SKM-1 treated with dmso at 0.1 percent for 144 hours (cell line): ENCODE results near the gene CLDN9.

ENCODE experiments used
- DNase-seq: peaks from one replicate; lab custom pipeline; 2025; ENCODE audit not compliant: unreplicated experiment; lab: John Stamatoyannopoulos, UW

The CLDN9 gene

DNA sequence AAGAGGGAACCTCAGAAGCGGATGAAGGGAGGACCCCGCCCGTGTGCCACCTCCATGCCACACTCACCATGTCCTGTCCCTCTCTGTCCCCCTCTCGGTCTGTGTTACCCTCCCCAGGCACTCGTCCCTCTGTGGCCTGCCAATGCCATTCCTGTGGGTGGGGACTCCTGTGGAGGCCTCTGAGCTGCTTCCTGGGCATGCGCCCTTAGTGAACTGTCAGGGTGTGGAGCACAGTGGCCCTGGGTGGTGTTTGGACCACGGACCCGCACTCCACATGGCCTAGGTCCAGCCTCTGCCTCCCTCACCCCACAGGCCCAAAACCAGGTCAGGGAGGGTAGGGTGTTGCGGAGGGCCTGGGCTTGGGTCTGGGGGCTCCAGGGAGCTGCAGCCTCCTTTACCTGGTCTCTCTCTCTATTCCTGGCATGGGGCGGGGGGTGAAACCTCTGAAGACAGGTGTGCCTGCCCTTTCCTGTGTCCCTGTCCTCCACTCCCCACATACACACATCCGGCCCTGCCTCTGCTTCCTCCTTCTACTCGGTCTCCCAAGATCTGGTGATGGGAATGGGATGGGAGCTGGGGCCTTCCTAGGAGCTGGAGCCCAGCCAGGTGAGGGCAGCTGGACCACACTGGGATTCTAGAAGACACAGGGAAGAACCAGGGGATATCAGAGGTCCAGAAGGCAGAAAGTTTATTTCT, 21.0 kb upstream of the CLDN9 start:
- no peak for DNase-seq

DNA sequence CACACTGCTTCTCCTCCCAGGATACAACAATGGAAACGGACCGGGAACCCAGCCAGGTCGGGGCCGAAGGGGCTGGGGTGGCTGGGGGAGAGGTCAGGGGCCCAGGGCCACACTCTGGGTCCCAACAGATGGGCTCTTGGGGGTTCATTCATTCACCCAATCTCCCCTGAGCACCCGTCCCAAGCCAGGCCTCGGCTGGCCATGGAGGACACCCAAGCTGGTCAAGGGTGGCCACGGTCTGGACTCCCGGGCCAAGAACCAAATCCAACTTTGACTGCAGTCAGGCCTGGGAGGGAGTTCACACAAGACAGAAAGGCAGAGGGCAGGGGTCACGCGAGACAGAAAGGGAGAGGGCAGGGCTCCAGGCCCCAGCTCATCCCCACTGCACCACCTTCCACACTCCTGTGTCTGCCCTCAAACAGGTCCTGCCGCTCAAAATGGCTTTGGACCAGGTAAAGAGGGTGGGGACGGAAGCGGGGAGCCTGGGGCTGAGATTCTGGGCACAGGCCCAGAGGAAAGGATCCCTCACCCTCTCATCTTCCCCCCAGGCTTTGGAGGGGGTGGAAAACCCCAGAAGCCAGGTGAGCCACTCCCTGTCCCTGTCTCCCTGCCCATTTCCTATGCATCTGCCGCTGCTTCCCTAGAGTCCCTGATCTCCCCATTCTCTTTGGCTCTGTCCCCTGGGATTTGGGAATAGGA, 20.2 kb upstream of the CLDN9 start:
- no peak for DNase-seq

DNA sequence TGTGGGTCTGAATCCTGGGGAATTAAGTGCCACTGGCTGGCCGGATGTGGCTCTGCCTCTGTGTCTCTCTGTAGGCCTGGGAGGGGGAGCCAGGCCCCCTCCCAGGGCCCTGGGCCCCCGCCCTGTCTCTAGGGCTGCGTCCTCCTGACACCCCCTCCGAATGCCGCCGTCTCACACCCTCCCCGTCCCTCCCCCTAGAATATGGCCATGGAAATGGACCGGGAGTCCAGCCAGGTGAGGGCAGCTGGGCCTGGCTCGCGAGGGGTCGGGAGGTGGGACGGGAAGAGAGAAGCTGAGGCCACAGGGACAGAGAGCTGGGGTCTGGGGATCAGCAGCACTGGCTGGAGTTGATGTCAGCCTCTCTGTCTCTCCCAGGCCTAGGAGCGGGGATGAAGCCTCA, 16.4 kb upstream of the CLDN9 start:
- DNase-seq, result no peak

DNA sequence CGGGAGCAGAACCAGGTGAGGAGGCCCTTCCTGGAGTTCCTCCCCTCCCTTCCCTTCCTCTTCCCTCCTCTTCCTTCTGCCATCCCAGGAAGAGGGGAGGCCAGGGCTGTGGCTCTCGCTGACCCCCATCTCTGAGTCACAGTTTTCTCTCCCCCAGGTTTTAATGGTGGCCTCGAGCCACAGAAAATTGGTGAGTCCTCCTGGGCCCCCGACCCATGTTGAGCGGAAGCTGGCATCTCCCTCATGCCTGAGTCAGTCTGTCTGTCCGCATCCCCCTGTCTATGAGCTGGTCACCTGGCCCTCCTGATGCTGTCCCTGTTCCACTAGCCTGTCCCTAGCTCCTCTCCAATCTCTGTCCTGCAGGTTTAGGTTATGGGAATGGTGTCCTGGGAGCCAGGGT, 12.8 kb upstream of the CLDN9 start:
- DNase-seq, result no peak

DNA sequence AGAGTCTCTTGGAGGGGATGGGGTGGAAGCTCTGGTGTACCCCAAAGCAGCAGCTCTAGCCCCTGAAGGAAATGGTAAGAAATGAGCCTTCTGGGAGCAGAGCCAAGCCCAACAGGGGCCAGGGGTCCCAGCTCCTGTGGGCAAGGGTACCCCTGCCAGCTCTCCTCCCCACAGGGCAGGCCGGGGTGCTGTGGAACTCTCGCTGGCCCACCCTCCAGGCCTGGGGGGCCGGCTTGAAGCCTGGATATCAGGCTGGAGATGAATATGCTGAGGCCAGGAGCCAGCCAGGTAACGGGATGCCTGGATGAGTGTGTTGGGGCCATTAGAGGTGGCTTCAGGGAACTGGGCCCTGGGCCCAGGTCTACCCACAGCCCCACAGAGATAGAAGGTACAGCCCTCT, 12.2 kb upstream of the CLDN9 start:
- no peak for DNase-seq

DNA sequence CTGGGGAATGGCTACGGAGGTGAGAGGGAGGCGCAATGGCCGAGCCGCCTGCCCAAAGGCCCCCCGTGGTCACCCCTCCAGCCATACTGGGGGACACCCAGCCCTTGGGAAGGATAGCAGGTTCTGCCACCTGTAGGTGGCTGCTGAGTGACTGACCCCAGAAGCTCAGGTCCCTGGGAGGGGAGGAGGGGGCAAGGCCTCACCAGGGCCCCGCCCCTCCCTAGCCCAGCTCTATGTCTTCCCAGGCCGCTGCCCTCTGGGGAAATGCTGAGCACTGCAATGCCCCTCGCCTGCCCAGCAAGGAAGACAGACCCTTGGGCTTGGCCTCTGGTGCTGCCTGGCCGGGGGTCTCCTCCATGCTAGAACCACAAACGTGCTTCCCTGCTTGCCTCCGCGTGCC, 11.4 kb upstream of the CLDN9 start:
- no peak for DNase-seq

DNA sequence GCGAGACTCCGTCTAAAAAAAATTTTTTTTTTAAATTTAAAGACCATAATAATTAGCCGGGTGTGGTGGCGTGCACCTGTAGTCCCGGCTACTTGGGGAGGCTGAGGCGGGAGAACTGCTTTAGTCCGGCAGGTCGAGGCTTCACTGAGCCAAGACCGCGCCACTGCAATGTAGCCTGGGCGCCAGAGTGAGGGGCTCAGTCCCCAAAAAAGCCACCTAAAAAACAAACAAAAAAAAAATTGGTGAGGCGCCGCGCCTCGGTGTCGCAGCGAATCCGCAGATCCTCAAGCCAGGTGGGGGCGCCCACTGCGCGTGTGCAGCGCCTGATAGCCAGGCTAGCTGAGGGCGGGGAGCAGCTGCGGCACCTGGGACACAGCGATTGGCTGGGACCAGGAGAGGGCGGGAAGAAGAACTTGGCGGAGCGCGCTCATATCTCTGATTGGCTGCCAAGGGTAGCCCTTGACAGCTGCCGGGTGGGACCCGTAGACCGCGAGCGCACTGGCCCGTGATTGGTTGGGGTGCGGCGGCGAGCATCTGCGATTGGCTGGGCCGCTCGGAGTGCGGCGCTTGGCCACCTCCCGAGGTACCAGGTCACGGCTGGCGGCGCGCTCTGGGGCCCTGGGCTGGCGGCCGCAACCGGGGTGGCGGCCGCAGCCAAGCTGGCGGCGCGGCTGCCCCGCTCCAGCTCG, 9.0 kb upstream of the CLDN9 start:
- peak; percentile 98 for DNase-seq

DNA sequence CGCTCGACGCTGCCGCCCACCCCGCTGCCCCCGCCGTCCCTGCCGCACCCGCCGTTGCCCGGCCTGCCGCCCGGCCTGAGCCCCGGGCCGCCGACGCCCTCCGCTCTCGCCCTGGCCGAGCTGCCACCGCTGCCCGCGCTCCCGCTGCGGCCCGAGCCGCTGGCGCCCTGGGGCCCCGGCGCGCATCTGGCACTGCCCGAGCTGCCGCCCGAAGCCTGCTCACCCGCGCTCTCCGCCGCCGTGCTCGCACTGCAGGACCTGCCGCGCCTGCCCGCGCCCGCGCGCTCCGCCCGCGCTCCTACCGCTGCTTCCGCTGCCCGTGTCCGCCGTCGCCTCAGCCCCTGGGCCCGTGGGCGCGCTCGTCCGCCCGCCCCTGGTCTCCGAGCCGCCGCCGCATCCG, 8.4 kb upstream of the CLDN9 start:
- no peak for DNase-seq

DNA sequence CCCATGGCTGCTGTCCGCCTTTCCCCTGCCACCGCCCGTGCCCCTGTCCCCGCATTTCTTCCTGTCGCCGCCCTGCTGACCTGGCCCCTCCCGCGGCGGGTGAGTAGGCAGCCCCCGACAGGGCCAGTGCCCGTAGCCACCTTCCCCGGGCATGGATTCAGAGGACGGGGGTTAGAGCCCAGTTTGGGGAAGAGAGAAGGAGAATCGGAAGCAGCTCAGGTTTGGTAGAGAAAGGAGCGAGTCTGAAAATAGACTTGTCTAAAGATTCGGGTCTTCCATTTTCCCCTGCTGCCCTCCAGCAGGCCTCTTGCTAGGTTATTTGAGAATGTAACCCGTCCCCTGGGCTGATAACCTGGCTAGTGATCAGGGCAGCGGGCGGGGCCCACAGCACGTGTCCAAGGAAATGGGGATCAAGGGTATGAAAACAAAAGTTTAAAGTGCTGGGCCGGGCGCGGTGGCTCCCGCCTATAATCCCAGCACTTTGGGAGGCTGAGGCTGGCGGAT, 7.9 kb upstream of the CLDN9 start:
- DNase-seq, result no peak

DNA sequence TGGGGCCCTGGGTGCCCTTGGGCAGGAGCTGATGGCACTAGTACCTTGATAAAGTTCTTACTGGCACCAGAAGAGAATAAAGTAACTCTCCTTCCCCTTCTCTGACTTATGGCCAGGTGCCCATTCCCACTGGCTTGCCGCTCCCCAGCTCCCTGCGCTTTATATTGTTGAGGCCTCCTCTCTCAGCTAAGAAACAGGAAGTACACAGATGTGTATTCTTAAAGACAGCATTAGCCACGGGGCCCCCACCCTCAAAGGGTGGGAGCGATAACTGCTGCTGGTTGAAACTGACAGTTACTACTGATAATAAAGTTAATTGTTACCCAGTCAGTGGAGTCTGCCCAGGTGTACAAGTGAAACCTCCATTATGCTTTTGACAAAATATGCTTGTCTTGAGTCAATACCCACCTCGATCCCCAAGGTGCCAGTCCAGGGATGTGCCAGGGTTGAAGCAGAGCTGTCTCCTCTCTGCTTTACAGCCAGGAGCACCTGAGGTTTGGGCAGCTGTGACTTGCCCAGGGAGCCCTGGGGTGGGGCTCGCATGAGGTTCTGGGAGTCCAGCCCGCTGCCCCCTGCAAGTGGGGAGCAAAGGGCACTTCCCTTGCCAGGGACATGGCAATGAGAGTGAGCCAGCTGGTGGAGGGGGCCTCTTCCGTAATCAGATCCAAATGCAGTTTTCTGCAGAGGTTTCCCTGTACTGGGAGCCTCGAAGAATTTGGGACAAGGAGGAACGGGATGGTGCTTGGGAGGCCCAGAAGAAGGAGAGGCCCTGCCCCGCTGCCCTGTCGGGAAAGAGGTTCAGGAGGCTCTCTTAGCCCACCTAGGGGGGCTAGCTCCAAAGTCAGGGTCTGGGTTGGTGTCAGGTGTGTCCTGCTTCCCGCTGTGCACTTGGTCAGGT, 5.4 kb upstream of the CLDN9 start:
- DNase-seq, result peak; percentile 54

DNA sequence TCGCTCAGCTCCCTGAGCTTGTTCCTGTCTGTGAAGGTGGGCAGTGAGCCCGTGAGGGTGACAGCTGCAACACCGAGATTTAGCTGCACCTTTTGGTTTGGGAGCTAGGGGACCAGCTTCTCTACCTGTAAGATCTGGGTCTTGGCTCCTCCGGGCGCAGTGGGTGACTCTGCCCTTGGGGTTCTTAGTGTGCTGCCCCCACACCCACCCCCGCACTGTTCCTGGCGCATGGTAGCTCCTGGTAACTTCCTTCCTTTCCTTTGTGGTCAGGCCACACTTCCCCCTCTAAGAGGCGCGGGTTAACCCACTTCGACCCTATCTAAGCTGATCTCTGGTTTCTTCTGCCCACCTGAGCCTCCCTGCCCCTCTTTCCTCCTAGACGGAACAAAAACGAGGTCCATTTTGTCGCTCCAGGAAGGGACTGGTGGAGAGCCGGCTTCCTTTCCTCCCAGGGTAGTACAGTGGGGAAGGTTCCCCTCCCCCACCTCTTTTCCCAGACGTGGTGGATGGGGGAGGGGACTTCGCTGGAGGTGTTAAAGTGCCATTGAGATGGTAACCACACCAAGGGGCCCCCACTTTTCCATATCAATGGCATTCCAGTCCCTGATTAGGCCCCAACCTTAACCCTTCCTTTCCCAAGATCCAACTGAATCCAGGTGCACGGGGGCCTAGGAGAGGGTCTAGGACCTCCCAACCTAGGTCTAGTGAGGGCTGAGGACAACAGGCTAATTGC, 4.6 kb upstream of the CLDN9 start:
- DNase-seq, result peak; percentile 64

DNA sequence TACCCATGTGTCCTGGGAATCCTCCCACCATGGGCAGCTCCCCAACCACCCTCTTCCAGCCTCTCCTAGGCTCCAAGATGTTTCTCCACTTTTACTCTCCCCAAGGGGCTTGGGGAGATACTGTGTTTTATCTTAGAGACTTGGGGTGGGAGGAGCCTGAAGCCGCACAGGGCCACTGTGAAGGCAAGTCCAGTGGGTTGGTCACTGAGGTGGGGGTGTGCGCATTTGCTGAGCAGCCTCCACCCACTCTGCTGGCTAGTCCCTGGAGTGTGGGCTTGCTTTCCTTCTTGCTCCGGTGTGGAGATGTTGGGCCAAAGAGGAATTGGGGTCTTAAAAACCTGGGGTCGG, 4.1 kb upstream of the CLDN9 start:
- DNase-seq, result no peak

DNA sequence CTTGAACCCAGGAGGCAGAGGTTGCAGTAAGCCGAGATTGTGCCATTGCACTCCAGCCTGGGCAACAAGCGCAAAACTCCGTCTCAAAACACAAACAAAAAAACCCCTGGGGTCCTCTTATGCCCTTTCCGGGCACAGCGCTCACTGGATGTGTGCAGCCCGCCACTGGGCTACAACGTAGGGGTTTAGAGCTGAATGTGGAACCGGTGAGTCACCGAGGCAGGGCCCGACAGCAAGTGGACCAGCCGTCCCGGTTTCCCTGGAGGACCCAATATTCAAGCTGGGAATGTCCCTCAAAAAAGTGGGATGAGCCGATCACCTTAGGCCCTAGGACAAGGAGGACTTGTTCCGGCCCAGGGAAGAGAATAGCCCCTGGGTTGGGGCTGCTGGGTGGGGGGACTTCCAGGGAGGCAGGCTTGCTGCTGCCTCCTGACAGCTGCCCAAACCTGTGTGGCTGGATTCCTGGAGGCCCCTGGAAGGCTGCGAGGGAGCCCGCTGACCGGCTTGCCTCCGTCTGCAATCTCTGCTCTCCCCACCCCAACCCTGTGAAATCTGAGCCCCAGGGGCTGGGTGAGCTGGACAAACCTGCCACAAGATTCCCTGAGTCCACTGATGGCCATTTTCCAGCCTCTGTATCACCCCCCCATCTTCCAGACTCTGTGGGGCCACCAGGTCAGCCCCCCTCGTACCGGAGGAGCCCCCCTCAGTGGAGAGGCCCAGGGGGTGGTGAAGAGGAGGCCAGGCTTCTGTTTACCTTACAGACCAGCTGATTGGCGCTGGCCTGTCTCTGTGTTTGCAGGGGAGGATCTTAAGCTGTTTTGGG, 2.9 kb upstream of the CLDN9 start:
- DNase-seq, result no peak

DNA sequence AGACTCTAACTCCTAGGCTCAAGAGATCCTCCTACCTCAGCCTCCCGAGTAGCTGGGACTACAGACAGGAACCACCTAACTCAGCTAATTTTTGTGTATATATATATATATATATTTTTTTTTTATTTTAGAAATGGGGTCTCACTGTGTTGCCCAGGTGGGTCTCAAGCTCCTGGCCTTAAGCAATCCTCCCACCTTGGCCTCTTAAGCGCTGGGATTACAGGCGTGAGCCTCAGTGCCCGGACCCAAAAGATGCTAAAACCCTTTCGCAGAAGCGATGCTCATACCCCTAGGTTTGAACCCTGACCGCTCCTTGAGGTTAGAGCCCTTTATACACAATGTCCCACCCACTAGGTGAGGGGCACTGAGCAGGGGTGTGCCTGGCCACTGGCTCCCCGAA, 2.2 kb upstream of the CLDN9 start:
- no peak for DNase-seq

DNA sequence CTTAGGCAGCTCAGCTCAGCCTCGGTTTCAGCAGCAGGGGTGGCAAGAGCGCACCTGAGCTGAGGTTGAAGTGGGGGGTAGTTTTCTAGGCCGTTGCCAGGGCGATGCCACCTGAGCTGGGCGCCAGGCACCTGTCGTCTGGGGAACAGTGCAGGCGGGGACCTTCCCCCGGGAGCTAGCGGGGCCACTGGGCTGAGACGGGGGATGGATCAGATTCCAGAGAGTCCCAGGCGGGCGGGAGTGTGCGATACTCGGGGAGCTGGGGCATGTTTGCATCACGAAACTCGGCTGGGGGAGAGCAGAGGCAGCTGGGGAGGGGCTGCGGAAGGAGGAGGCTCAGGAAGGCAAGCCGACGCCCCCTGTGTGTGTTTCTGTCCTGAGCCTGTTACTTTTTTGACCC, 477 bp upstream of the CLDN9 start:
- no peak for DNase-seq

DNA sequence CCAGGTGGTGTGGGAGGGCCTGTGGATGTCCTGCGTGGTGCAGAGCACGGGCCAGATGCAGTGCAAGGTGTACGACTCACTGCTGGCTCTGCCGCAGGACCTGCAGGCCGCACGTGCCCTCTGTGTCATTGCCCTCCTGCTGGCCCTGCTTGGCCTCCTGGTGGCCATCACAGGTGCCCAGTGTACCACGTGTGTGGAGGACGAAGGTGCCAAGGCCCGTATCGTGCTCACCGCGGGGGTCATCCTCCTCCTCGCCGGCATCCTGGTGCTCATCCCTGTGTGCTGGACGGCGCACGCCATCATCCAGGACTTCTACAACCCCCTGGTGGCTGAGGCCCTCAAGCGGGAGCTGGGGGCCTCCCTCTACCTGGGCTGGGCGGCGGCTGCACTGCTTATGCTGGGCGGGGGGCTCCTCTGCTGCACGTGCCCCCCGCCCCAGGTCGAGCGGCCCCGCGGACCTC, 798 bp downstream of the CLDN9 start:
- no peak for DNase-seq

DNA sequence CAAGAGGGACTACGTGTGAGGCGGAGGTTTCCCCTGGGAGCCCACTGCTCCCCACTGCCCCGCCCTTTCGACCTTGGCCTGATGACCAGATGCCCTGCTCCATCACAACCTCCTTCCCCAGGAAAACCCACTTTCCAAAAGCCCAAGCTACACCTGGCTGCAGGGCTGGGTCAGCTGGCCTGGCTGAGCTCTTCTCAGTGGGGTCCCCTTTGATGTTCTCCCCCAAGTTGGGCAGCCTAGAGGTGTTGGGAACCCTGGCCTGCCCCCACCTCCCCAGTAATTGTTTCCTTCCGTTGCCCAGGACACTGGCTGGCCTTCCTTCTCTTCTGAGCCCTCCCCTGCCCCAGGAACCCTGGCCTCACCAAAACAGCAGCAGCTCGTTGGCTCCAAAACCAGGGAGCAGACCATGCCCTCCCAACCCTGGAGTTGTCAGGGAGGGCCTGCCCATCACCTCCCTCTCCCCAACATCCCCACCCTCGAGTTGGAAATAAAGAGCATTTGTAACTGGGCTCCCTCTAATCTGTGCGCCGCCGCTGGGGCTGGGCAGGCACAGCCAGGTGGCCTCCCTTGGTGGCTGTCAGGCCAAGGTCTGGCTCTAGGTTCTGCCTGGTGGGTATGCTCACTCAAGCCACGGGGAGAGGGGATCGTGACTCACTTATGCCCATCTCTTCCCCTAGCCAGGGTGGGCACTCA, 1.4 kb downstream of the CLDN9 start:
- no peak for DNase-seq

DNA sequence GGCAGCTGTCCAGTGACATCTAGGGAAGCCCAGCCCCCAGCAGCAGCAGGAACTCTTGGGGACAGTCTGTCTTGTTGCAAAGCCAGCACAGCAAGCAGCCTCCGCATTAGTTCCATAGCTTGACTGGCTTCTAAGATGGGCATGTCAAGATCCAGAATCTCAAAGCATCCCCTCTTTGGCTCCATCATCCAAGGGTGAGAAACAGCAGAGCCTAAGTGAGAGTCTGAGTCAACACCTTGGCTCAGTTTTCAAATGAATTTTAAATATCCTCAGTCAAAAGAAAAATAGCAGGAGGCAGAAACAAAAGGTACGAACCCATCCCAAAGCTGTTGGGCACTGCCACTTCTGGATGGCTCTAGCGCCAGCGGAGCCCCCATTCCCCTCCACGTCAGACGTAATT, 2.2 kb downstream of the CLDN9 start:
- DNase-seq, result no peak

DNA sequence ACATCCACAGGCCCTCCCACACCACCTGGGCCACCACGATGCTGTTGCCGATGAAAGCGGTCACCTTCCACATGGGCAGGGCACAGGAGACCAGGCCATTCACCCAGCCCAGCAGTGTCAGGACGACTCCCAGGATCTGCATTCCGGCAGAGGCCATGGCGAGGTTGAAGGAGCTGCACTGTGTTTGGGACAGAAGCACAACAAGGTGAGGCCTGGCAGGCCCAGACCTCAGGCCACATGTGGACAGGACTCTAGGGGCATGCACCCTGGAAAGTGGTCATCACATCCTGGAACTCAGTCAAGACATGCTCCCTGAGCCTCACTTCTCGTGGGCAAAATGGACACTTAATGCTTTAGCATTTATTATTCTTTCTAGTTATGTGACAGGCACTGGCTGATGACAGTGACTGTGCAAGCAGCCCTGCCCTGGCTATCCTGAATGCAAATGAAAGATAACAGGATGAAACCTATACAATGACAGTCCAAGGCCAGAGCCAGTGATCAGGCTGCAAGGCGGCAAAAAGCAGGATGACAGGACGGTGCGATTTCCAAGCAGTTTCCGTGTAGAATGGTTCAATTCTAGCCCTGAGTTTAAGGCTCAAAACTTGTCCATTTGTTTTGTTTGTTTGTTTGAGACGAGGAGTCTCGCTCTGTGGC, 3.3 kb downstream of the CLDN9 start:
- DNase-seq, result no peak
